Measurements from ENCODE around the gene ZFP36L1. TPM values are rescaled to one million over a fixed set of nuclear protein-coding genes. Genes with fewer than 3 reads are reported as not detected.

ZFP36L1 gene
- total RNA-seq, 2 donors from 2014 or later, result 42.4 to 94.9 TPM

DNA sequence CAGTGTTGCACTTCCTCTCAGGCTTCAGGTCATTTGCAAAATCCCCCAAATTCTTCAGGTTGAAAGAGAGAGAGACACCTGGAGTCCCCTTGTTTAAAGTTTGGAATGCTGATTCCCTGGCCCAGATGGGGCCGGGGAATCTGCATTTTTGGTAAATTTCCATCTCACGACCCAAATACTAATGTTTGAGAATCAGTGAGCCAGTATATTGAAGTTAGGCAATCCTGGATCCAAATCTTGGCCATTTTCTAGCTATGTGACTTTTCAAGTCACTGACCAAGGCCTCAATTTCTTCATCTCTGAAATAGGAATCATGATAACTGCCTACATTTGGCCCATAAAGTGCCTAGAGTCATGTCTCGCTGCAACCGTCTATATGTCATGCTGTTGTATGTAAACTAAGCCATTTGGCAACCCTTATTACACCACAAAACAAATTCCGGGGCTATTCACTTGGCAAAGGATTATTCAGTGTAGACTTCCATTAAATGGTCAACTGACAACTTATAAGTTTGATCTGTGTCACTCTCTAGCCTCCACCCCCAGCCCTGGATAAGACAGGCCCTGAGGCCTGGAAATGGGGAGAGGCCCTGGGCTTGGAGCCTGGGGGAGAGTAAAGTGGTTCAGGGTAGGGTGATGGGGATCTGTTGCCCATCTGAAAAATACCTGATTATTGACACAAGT is 3.7 kb upstream of the ZFP36L1 start:
- no peak for ATAC-seq
- Mint-ChIP-seq H3K27me3 (no peaks in the 10 kb centered on the region), H3K4me1 (ENCODE audit: low read depth in 2 of 2) (peaks cover 34 to 42% of the 10 kb centered on the region in 2 donors), H3K27ac (peak overlapping the region; percentile 99), H3K36me3 (peaks cover 2% of the 10 kb centered on the region), H3K9me3 (peaks cover 1% of the 10 kb centered on the region), H3K4me3 (peak overlapping the region; percentile 84)
- no peak for DNase-seq (ENCODE audit: low spot score)

DNA sequence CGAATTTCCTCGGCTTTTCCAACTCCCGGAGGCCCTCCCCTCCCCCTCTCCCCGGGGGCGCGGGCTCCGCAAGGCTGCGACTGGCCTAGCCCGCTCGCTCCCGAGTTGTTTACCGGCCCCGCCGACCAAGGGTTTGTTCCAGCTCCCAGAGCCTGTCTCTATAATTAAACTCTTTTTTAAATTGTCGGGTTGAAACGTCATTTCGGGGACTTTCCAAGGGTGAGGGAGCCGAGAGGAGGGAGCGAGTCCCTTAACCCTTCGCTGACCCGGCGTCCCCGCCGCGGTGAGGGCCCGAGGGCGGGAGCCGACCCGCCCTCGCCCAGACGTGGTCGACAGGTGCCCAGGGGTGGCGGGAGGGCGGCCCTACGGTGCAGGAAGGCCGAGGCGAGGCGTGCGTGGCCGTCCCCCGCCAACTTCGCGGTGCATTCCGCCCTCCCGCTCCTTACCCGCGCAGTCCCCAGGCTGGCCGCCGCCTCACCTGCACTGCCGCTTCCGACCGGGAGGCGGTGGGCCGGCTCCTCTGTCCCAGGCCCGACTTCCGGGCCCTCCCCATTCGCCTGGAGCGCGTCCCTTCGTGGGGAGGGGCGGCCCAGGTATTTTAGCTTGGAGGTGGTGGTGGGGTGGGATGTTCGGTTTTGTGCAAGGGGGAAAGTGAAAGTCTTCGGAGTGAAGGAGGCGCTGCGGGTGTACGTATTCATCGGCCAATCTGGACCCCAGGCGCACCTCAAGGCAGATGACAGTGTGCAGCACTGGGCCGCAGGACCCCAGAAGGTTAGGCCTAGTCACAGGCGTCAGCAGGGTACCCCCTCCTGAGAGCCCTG is 2.9 kb upstream of the ZFP36L1 start:
- Mint-ChIP-seq H3K27me3 (no peaks in the 10 kb centered on the region), H3K9me3 (no peaks in the 10 kb centered on the region), H3K27ac (peak overlapping the region; percentile 99), H3K4me3 (peak overlapping the region; percentile 84), H3K4me1 (ENCODE audit: low read depth in 2 of 2) (peaks cover 39 to 47% of the 10 kb centered on the region in 2 donors), H3K36me3 (no peaks in the 10 kb centered on the region)
- DNase-seq (ENCODE audit: low spot score) (peak; percentile 84), ATAC-seq (peak; percentile 68 to 75)

DNA sequence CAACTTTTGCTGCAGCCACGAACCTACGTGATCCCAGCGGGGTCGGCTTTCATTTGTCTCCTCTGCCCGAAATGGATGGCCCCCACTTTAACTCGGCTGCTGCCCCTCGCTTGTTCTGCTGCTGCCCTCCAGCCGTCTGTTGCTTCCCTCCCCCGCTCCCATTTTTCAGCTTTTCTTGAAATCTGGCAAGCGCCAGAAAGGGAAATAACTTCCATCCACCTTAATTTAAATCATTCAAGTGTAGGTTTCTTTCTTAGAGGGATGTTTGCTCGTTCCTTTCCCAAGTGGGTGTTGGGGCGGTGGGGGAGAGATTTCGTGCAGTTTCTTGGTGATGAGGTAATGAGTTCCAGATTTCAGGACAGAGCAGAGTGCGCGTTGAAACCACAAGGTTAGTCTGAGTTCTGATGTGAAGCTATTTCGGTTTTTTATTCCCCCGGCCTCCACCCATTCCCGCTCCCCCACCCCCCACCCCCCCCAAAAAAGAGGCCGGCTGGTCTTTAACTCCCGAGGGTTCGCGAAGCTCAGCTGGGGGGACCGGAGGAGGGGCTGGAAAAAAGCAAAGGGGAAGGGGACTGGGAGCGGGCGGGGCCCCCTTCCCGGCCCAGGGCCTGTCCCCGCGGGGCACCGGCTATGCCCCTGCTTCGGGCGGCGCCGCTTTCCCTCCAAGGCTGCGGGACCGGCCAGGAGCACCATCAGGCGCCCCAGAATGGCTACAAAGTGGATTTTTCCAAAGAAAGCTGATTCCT is 2.2 kb upstream of the ZFP36L1 start:
- no peak for DNase-seq (ENCODE audit: low spot score)
- Mint-ChIP-seq H3K27ac (peak overlapping the region; percentile 99), H3K4me1 (ENCODE audit: low read depth in 2 of 2) (peaks cover 42 to 51% of the 10 kb centered on the region in 2 donors), H3K27me3 (no peaks in the 10 kb centered on the region), H3K9me3 (no peaks in the 10 kb centered on the region), H3K36me3 (peaks cover 4% of the 10 kb centered on the region), H3K4me3 (peak overlapping the region; percentile 94)
- ATAC-seq, result peak in 1 of 2 donors; percentile 1

DNA sequence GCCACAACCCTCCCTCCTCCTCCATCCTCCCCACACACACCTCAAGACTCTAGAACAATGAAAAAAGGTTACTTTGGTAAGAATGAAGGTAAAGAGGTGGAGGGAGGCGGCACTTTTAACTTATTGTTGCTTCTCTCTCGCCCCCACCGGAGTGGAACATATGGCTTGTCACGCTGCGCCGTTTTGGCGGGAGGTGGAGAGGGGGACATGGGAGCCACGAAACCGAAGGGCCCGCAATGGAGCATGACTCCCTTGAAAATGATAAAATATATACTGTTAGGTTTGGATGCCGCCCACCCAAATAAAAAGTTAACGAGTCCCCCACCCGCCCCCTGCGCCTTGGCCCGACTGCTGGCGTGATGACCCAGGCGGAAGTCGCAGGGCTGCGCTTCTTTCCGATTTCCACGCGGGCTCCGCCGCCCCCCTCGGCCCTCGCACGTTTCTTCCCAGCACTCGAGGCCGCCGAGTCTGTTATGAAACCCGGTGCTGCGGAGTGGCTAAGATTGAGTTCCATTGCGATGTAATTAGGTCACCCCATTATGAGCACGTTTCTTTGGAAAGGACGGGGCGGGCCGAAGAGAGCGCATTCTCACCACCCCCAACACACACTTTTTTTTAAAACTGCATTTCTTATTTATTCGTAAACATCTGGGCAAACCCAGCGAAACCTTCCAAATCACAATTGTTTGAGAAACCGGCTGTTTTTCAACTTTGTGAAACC is 1.4 kb upstream of the ZFP36L1 start:
- H3K4me1 Mint-ChIP-seq (ENCODE audit: low read depth in 2 of 2), result peaks cover 48 to 51% of the 10 kb centered on the region in 2 donors
- ATAC-seq, result peak; percentile 19 to 24
- peak overlapping the region; percentile 99 for H3K27ac Mint-ChIP-seq
- no peaks in the 10 kb centered on the region for H3K9me3 Mint-ChIP-seq
- DNase-seq (ENCODE audit: low spot score), result peak; percentile 87
- no peaks in the 10 kb centered on the region for H3K27me3 Mint-ChIP-seq
- H3K36me3 Mint-ChIP-seq, result peaks cover 8% of the 10 kb centered on the region
- peak overlapping the region; percentile 94 for H3K4me3 Mint-ChIP-seq

DNA sequence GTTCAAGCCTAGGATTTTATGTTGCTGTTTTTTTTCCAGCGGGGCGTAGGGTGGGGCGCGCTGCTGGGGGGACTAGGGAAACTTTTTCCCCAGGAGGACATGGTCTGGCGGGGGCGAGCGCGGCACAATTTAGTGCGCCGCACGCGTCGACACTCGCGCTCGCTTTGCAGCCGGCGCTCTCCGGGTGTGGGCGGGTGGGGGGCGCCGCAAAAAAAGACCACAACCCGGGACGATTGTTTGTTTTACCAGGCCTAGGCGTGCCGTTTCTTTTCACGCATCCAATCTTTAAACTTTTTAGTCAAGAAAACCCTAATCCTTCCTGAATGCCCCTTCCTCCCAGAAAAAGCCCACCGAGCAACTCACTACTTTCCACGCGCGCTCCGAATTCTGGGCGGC is 865 bp upstream of the ZFP36L1 start:
- ATAC-seq, result no peak
- DNase-seq (ENCODE audit: low spot score), result peak; percentile 72
- peaks cover 54 to 57% of the 10 kb centered on the region in 2 donors for H3K4me1 Mint-ChIP-seq (ENCODE audit: low read depth in 2 of 2)
- no peaks in the 10 kb centered on the region for H3K27me3 Mint-ChIP-seq
- H3K27ac Mint-ChIP-seq, result peak overlapping the region; percentile 99
- peaks cover 10% of the 10 kb centered on the region for H3K36me3 Mint-ChIP-seq
- H3K9me3 Mint-ChIP-seq, result no peaks in the 10 kb centered on the region
- H3K4me3 Mint-ChIP-seq, result peak overlapping the region; percentile 94

GRCh38 chr14:68792678-68792978 is 239 bp downstream of the ZFP36L1 start:
- ATAC-seq (peak in 1 of 2 donors; percentile 40), DNase-seq (ENCODE audit: low spot score) (no peak)
- Mint-ChIP-seq H3K27me3 (no peaks in the 10 kb centered on the region), H3K4me1 (ENCODE audit: low read depth in 2 of 2) (peaks cover 55 to 58% of the 10 kb centered on the region in 2 donors), H3K4me3 (peak overlapping the region; percentile 94), H3K27ac (peak overlapping the region; percentile 99), H3K36me3 (peaks cover 10% of the 10 kb centered on the region), H3K9me3 (no peaks in the 10 kb centered on the region)

DNA sequence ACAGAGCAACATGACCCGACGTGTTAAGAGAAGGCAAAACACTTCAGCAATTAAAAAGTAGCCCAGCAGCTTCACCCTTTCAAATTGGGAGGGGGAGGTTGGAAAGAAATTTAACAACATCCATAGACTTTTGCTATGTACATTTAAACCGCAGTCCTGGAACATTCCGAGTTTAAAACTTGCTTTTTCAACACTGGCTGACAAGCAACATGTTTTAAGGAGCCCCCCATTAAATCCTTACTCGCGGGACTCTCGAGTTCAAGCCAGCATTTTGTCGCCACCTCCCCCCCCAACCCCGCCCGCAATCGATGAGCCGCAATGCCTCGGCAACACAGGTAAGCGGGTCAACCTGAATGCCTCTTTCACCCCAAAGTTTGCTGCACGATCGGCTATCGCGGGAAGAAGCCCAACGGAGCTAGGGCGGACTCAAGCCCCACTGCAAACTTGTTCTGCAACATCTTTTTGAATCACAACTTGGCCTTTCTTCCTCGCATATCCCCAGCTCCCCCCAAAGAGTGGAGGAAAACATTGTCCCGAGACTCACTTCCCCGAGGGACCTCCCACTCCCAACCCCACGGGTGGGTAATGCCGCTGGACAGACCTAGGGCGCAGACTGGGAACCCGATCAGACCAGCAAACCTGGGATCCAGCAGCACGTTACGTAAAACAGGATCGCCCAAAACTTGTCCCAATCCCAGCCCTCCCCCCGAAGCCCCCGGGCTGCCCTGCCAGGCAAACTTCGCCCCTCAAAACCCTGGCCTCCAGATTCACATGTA is 777 bp downstream of the ZFP36L1 start:
- DNase-seq (ENCODE audit: low spot score), result no peak
- Mint-ChIP-seq H3K36me3 (peaks cover 10% of the 10 kb centered on the region), H3K4me1 (ENCODE audit: low read depth in 2 of 2) (peaks cover 54 to 60% of the 10 kb centered on the region in 2 donors), H3K4me3 (peak overlapping the region; percentile 94), H3K9me3 (no peaks in the 10 kb centered on the region), H3K27me3 (no peaks in the 10 kb centered on the region), H3K27ac (peak overlapping the region; percentile 99)
- no peak for ATAC-seq

DNA sequence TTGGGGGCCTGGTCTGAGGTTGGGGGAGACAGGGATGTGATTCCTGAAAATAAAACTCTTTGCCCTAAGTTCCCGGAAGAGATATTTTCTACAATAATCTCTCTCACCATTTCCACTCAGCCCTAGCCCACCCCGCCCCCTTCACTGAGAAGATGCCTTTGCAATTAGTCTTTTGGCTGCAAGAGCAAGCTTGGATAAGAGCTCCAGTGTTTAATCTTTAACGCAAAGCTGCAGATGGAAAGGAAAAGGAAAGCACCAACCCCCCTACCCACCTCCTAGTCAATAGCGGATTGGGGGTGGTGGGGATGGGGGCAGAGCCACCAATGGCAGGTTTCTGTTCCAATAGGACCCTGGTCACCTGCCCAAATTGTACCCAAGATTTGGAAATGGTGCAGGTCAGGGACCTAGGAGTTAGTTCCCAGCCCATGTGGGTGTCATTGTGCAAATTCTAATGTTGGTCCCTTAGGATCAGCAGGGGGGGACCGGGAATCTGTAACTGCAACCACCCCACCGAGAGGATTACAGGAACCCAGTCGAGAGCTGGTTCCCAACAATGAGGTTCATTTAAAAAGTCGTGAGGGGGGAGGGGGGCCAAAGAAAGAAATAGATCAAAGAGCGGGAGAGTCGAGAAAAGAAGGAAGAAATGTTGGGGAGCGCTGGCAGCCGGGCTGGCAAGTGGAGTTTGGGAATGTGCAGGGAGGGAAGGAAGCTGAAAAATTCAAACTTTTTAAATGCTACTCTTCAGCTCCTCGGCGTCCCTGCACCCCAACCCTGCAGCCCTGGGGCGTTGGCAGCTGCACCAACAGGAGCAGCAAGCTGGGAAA is 1.6 kb downstream of the ZFP36L1 start:
- H3K27me3 Mint-ChIP-seq, result no peaks in the 10 kb centered on the region
- H3K4me3 Mint-ChIP-seq, result peak overlapping the region; percentile 94
- peak overlapping the region; percentile 99 for H3K27ac Mint-ChIP-seq
- DNase-seq (ENCODE audit: low spot score) (no peak), ATAC-seq (no peak)
- no peaks in the 10 kb centered on the region for H3K9me3 Mint-ChIP-seq
- H3K4me1 Mint-ChIP-seq (ENCODE audit: low read depth in 2 of 2), result peaks cover 57 to 68% of the 10 kb centered on the region in 2 donors
- H3K36me3 Mint-ChIP-seq, result peaks cover 10% of the 10 kb centered on the region

GRCh38 chr14:68790644-68791077 is 2.2 kb downstream of the ZFP36L1 start:
- no peaks in the 10 kb centered on the region for H3K27me3 Mint-ChIP-seq
- ATAC-seq (no peak), DNase-seq (ENCODE audit: low spot score) (no peak)
- H3K9me3 Mint-ChIP-seq, result no peaks in the 10 kb centered on the region
- peaks cover 10% of the 10 kb centered on the region for H3K36me3 Mint-ChIP-seq
- peak overlapping the region; percentile 99 for H3K27ac Mint-ChIP-seq
- peak overlapping the region; percentile 94 for H3K4me3 Mint-ChIP-seq
- H3K4me1 Mint-ChIP-seq (ENCODE audit: low read depth in 2 of 2), result peaks cover 60 to 74% of the 10 kb centered on the region in 2 donors

GRCh38 chr14:68789821-68790643 is 2.8 kb downstream of the ZFP36L1 start:
- Mint-ChIP-seq H3K9me3 (no peaks in the 10 kb centered on the region), H3K36me3 (peaks cover 10% of the 10 kb centered on the region), H3K4me3 (peak overlapping the region; percentile 94), H3K27me3 (no peaks in the 10 kb centered on the region), H3K4me1 (ENCODE audit: low read depth in 2 of 2) (peaks cover 66 to 77% of the 10 kb centered on the region in 2 donors), H3K27ac (peak overlapping the region; percentile 99)
- ATAC-seq (no peak), DNase-seq (ENCODE audit: low spot score) (no peak)

GRCh38 chr14:68788996-68789820 is 3.7 kb downstream of the ZFP36L1 start:
- Mint-ChIP-seq H3K4me1 (ENCODE audit: low read depth in 2 of 2) (peaks cover 60 to 70% of the 10 kb centered on the region in 2 donors), H3K9me3 (no peaks in the 10 kb centered on the region), H3K36me3 (peaks cover 10% of the 10 kb centered on the region), H3K27me3 (no peaks in the 10 kb centered on the region), H3K27ac (peak overlapping the region; percentile 99), H3K4me3 (peak overlapping the region; percentile 94)
- ATAC-seq, result peak; percentile 63 to 69
- peak; percentile 85 for DNase-seq (ENCODE audit: low spot score)
